ENCODE measurements around the gene MMD. TPM values are rescaled to one million over a fixed set of nuclear protein-coding genes. Genes with fewer than 3 reads are reported as not detected.
A peak's percentile ranks its signal among the peaks of the same experiment; 100 is the strongest.
"Not testable (repeated sequence)": the region's sequence is repeated elsewhere in the genome, so short reads cannot be mapped to it uniquely, and the experiment has no call there.

Gene MMD
- total RNA-seq, 1 donor from 2014 or later = 4.3 TPM

GRCh38 chr17:55444471-55445441 is 23.1 kb upstream of the MMD start:
- ATAC-seq = peak; percentile 5

DNA sequence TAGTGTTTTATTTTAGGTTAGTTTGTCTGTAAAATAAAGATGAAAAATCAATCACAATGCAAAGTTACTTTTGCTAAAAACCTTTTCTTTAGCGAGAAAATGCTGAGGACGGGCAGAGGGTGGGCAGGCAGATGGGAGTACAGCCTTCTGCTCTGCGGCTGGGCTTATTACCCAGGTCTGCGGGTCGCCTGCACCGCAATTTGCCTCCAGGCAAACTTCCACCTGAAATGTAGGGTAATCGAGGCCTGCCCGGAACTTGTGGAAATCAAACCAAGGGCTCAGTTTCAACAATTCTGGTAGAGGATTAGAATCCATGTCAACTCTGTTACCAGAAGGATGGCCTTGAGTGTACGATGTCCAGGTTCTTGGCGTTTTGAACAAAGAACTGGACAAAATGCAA is 22.3 kb upstream of the MMD start:
- no peak for DNase-seq (ENCODE audit: low spot score)
- ATAC-seq = no peak

More at GRCh38 chr17:55444471-55445441, 23.1 kb upstream of the MMD start:
- no peak for DNase-seq (ENCODE audit: low spot score)

GRCh38 chr17:55442953-55443683 is 21.5 kb upstream of the MMD start:
- ATAC-seq (no peak), DNase-seq (ENCODE audit: low spot score) (no peak)

- no peak for ATAC-seq
- no peak for DNase-seq (ENCODE audit: low spot score)
Observed at GRCh38 chr17:55442462-55442861, 20.8 kb upstream of the MMD start.

- ATAC-seq (no peak), DNase-seq (ENCODE audit: low spot score) (no peak)
Observed at GRCh38 chr17:55441544-55441943, 19.9 kb upstream of the MMD start.

- no peak for ATAC-seq
- DNase-seq (ENCODE audit: low spot score) = no peak
Observed at GRCh38 chr17:55440391-55440790, 18.8 kb upstream of the MMD start.

- ATAC-seq = no peak
- DNase-seq (ENCODE audit: low spot score) = no peak
Observed at GRCh38 chr17:55437159-55437605, 15.5 kb upstream of the MMD start.

GRCh38 chr17:55436224-55437158 is 14.9 kb upstream of the MMD start:
- no peak for ATAC-seq

DNA sequence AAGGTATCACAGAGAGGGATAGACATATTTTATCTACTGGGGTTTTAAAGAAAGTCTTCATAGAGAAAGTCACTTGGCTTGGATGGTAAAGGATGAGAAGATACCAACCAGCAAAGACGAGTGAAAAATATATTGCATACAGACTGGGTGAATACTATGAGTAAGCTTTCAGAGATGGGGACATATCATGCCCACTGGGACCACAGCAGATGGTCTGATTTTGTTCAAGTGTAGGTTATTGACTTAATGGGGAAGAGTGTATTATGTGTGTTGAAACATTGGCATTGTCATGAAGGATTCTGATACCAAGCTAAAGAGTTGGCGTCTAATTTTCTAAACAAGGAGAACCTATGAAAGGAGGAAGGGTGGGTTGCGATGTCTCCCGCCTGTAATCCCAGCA is 13.8 kb upstream of the MMD start:
- DNase-seq (ENCODE audit: low spot score) (no peak), ATAC-seq (no peak)

More at GRCh38 chr17:55436224-55437158, 14.9 kb upstream of the MMD start:
- no peak for DNase-seq (ENCODE audit: low spot score)

- ATAC-seq (no peak), DNase-seq (ENCODE audit: low spot score) (no peak)
Observed at GRCh38 chr17:55434721-55435120, 13.1 kb upstream of the MMD start.

DNA sequence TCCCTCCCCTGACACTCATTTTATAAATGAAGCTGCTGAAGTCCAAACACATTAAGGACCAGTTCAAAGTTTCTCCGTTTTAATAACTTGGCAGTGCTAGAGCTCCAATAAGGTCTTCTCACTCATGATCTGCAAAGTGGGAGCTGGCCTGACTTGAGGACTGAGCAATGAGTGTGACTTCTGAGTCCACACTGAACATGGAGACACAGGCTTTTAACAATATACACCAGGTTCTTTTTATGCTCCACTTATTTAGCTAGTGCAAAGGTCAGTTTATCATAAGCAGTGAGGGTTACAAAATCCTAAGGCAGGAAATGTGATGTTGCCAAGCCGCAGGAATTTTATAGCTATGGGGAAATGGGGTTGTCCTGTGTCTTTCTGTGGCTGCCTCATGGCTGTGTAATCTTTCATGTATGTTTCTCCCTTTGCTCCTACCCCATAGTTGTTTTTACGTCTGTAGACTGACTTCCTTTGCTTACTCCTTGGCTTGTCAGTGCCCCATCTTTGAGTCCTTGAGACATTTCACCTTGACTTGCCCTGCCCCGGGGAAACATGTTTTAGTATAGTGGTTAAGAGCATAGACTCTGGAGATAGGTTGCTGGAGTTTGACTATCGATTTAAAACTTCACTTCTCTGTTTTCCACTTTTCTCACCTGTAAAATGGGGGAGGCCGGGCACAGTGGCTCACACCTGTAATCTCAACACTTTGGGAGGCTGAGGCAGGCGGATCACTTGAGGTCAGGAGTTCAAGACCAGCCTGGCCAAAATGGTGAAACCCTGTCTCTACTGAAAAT is 12.2 kb upstream of the MMD start:
- DNase-seq (ENCODE audit: low spot score) (no peak), ATAC-seq (peak; percentile 72)

DNA sequence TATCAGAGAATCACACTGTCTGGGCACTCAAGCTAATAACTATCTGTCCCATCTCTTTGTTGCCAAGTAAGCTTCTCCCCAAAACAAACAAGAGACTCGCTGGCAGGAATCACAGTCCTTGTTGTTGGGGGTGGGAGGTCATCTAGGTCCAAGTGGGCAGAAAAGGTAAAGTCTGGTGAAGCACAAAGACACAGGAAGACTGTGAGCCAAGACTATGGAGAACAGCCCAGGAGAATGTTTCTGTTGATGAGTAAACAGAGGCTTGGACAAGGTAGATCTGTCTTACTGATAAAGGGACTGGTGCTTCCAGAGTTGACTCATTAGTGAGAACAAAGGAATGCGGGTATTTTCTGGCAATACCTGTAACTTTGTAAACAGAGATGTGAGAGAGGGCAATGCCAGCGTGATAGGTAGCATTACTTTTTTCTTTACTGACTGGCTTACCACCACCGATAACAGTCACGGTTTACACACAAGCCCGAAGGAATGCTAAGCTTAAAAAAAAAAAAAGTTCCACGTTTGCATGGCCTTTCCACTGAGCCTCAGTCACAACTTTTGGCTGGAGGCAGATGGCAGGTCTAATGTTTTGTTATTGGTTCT is 11.5 kb upstream of the MMD start:
- ATAC-seq (peak; percentile 69), DNase-seq (ENCODE audit: low spot score) (no peak)

DNA sequence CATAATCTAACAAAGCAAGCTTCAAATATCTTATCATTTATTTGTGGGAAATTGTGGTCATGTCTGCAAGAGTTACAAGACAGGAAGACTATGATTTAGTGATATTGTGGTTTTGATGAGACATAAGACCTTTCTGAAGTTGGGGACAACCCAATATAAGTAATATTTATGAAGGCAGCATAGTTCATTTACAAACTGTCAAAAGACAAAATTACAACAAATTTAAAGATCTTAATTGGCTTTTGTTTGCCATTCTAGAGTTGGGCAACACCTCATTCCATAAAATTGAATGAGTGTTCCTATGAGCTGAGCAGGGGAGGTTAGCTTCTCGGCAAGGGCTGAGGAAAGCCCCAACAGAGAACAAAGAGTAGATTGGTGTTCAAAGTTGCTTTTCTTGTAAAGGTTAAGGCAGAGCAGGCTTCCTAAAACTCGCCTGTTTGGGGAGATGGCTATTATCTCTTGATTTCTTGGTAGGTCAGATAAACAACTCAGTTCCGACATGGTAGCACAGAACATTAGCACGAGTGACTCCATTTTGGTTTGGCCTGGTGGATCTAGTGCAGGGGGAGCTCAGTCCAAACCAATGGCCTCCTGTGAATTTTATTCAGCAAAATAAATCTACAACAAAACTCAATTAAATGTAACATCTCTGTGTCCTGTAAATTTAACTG is 10.9 kb upstream of the MMD start:
- ATAC-seq (no peak), DNase-seq (ENCODE audit: low spot score) (no peak)

- not testable (repeated sequence) for ATAC-seq; DNase-seq (ENCODE audit: low spot score)
Observed at GRCh38 chr17:55431914-55432313, 10.3 kb upstream of the MMD start.

- ATAC-seq (no peak), DNase-seq (ENCODE audit: low spot score) (no peak)
Observed at GRCh38 chr17:55430541-55431288, 9.1 kb upstream of the MMD start.

DNA sequence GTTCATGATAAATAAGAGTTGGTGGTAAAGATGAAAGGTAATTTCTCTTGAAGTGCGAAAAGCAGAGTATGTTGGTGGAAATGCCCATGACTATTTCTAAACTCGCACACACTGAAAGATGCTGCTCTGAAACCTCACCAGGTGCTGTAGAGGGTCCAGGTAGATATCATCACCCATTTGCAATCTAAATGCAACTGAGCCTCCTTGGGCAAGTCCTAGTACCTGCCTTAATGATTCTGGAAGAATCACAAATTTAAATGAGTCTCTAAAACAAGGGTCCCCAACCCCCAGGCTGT is 5.9 kb upstream of the MMD start:
- DNase-seq (ENCODE audit: low spot score) (no peak), ATAC-seq (no peak)

- no peak for ATAC-seq
- no peak for DNase-seq (ENCODE audit: low spot score)
Observed at GRCh38 chr17:55426851-55427586, 5.4 kb upstream of the MMD start.
